ENCODE data around the gene SCN3A.

Gene SCN3A

GRCh38 chr2:165067643-165068486 lies 136.0 kb downstream of the SCN3A start:
- Histone ChIP-seq H3K27ac (ENCODE audit: low read length) (no peak overlapping the region), H2AFZ (ENCODE audit: low read length) (no peak overlapping the region), H3K9me3 (replicated peaks; ENCODE audit: insufficient read depth, low read length) (no peaks in the 10 kb centered on the region), H3K4me1 (ENCODE audit: low read length) (no peaks in the 10 kb centered on the region), H3K4me3 (ENCODE audit: low read length) (no peak overlapping the region), H4K20me1 (ENCODE audit: insufficient read depth, low read length) (no peaks in the 10 kb centered on the region), H3K4me2 (ENCODE audit: low read depth, low read length) (no peak overlapping the region), H3K27me3 (replicated peaks; ENCODE audit: insufficient read depth, low read length) (no peaks in the 10 kb centered on the region), H3K9me2 (replicated peaks; ENCODE audit: insufficient read depth, low read length) (no peaks in the 10 kb centered on the region), H3K36me3 (replicated peaks; ENCODE audit: insufficient read depth, low read length) (no peaks in the 10 kb centered on the region), H3F3A (ENCODE audit: insufficient read depth, low read length) (no peaks in the 10 kb centered on the region), H3K79me2 (ENCODE audit: low read length) (no peaks in the 10 kb centered on the region), H3K9ac (ENCODE audit: low read length) (no peak overlapping the region)
- no peak for DNase-seq
- TF ChIP-seq EZH2 (optimal IDR thresholded peaks at IDR 0.05; ENCODE audit: low read depth, low read length) (no peak), EZH2phosphoT487 (IDR thresholded peaks at IDR 0.05; ENCODE audit: low read length) (no peak), CTCF (IDR thresholded peaks at IDR 0.05; ENCODE audit: low read length) (no peak)

GRCh38 chr2:165064743-165065142 lies 139.1 kb downstream of the SCN3A start:
- no peaks in the 10 kb centered on the region for H4K20me1 ChIP-seq (ENCODE audit: insufficient read depth, low read length)
- H3K9ac ChIP-seq (ENCODE audit: low read length): no peak overlapping the region
- H3K36me3 ChIP-seq (replicated peaks; ENCODE audit: insufficient read depth, low read length): no peaks in the 10 kb centered on the region
- no peak overlapping the region for H3K4me3 ChIP-seq (ENCODE audit: low read length)
- H3K4me1 ChIP-seq (ENCODE audit: low read length): no peaks in the 10 kb centered on the region
- no peaks in the 10 kb centered on the region for H3F3A ChIP-seq (ENCODE audit: insufficient read depth, low read length)
- H3K9me3 ChIP-seq (replicated peaks; ENCODE audit: insufficient read depth, low read length): no peaks in the 10 kb centered on the region
- no peaks in the 10 kb centered on the region for H3K27me3 ChIP-seq (replicated peaks; ENCODE audit: insufficient read depth, low read length)
- no peak for TF ChIP-seq EZH2 (optimal IDR thresholded peaks at IDR 0.05; ENCODE audit: low read depth, low read length)
- no peak for TF ChIP-seq CTCF (IDR thresholded peaks at IDR 0.05; ENCODE audit: low read length)
- TF ChIP-seq EZH2phosphoT487 (IDR thresholded peaks at IDR 0.05; ENCODE audit: low read length): no peak
- H3K9me2 ChIP-seq (replicated peaks; ENCODE audit: insufficient read depth, low read length): no peaks in the 10 kb centered on the region
- no peak overlapping the region for H2AFZ ChIP-seq (ENCODE audit: low read length)
- DNase-seq: no peak
- no peaks in the 10 kb centered on the region for H3K79me2 ChIP-seq (ENCODE audit: low read length)
- no peak overlapping the region for H3K4me2 ChIP-seq (ENCODE audit: low read depth, low read length)
- no peak overlapping the region for H3K27ac ChIP-seq (ENCODE audit: low read length)

- no peak overlapping the region for H3K27ac ChIP-seq (ENCODE audit: low read length)
- H3K4me3 ChIP-seq (ENCODE audit: low read length): no peak overlapping the region
- no peaks in the 10 kb centered on the region for H3K36me3 ChIP-seq (replicated peaks; ENCODE audit: insufficient read depth, low read length)
- TF ChIP-seq EZH2phosphoT487 (IDR thresholded peaks at IDR 0.05; ENCODE audit: low read length) (no peak), EZH2 (optimal IDR thresholded peaks at IDR 0.05; ENCODE audit: low read depth, low read length) (no peak), CTCF (IDR thresholded peaks at IDR 0.05; ENCODE audit: low read length) (no peak)
- no peaks in the 10 kb centered on the region for H3K9me3 ChIP-seq (replicated peaks; ENCODE audit: insufficient read depth, low read length)
- peaks cover 10% of the 10 kb centered on the region for H3K4me1 ChIP-seq (ENCODE audit: low read length)
- no peak overlapping the region for H3K9ac ChIP-seq (ENCODE audit: low read length)
- no peaks in the 10 kb centered on the region for H4K20me1 ChIP-seq (ENCODE audit: insufficient read depth, low read length)
- no peaks in the 10 kb centered on the region for H3K79me2 ChIP-seq (ENCODE audit: low read length)
- no peak overlapping the region for H2AFZ ChIP-seq (ENCODE audit: low read length)
- no peaks in the 10 kb centered on the region for H3F3A ChIP-seq (ENCODE audit: insufficient read depth, low read length)
- DNase-seq: no peak
- H3K9me2 ChIP-seq (replicated peaks; ENCODE audit: insufficient read depth, low read length): no peaks in the 10 kb centered on the region
- H3K4me2 ChIP-seq (ENCODE audit: low read depth, low read length): no peak overlapping the region
- H3K27me3 ChIP-seq (replicated peaks; ENCODE audit: insufficient read depth, low read length): no peaks in the 10 kb centered on the region
Observed at GRCh38 chr2:165060411-165060810, 143.4 kb downstream of the SCN3A start.

All from MM.1S (cell line).